ENCODE measurements around the gene PTAFR. TPM values are rescaled to one million over a fixed set of nuclear protein-coding genes. Genes with fewer than 3 reads are reported as not detected.

The PTAFR gene
- 2.2 TPM for polyA plus RNA-seq (2013)

GRCh38 chr1:28176492-28177470 is at the start of gene PTAFR:
TSS of gene PTAFR (minus strand) at chr1:28176690. CDS start at chr1:28151021, 25,669 bp downstream.
- DNase-seq = peak; percentile 61 to 90 (median 85)
- CTCF ChIA-PET = interaction anchor here (1.1 to 1.2 kb wide), 2 partner anchors 11 to 32 kb away, joined by 3 to 5 read pairs; no protein-coding TSS in a partner anchor
- H3K4me3 ChIP-seq (ENCODE audit: control insufficient read depth in 1 of 7, extremely low read depth in 1 of 7, insufficient read depth in 4 of 7, low read depth in 2 of 7, low read length in 6 of 7) = peak within 1 kb of the TSS in 6 of 7 experiments; percentile 35 to 71 (median 60)
- H3K27ac ChIP-seq (ENCODE audit: insufficient read depth in 1 of 2, low read depth in 1 of 2, low read length in 2 of 2, poor library complexity in 1 of 2, severe bottlenecking in 2 of 2) = peak within 1 kb of the TSS in 1 of 2 experiments; percentile 34
- H3K9me3 ChIP-seq (ENCODE audit: control extremely low read depth in 1 of 5, control insufficient read depth in 4 of 5, insufficient read depth in 2 of 5, low read depth in 1 of 5, low read length in 4 of 5) = no peaks in the 10 kb centered on the region
- H3K27me3 ChIP-seq (replicated peaks in 2 of 5; ENCODE audit: control insufficient read depth in 4 of 5, insufficient read depth in 5 of 5, low read length in 4 of 5) = no peaks in the 10 kb centered on the region
- H3K4me1 ChIP-seq (ENCODE audit: control extremely low read depth in 1 of 4, control insufficient read depth in 4 of 4, insufficient read depth in 4 of 4, low read length in 3 of 4) = peaks cover 10 to 72% (median 69%) of the 10 kb centered on the region in 4 experiments
- 28% methylated on average over 17 of the region's 18 CpGs for WGBS (ENCODE audit: insufficient coverage)
- H3K36me3 ChIP-seq (ENCODE audit: control insufficient read depth in 4 of 4, insufficient read depth in 4 of 4, low read length in 3 of 4) = peaks cover 0 to under 1% (median 0%) of the 10 kb centered on the region in 4 experiments
- POLR2A ChIA-PET = interaction anchor here (0.6 to 0.8 kb wide), 3 partner anchors 10 to 87 kb away, joined by 3 to 4 read pairs (median 3); no protein-coding TSS in a partner anchor

GRCh38 chr1:28213315-28213714 is 36.8 kb upstream of the PTAFR start:
- peak in 2 of 3 donors; percentile 27 to 42 for DNase-seq
- Histone ChIP-seq H3K27ac (ENCODE audit: insufficient read depth in 1 of 2, low read depth in 1 of 2, low read length in 2 of 2, poor library complexity in 1 of 2, severe bottlenecking in 2 of 2) (peak overlapping the region in 1 of 2 experiments; percentile 25), H3K9me3 (ENCODE audit: control extremely low read depth in 1 of 5, control insufficient read depth in 4 of 5, insufficient read depth in 2 of 5, low read depth in 1 of 5, low read length in 4 of 5) (no peaks in the 10 kb centered on the region), H3K36me3 (ENCODE audit: control insufficient read depth in 4 of 4, insufficient read depth in 4 of 4, low read length in 3 of 4) (peaks cover 13 to 54% (median 27%) of the 10 kb centered on the region in 4 experiments), H3K4me1 (ENCODE audit: control extremely low read depth in 1 of 4, control insufficient read depth in 4 of 4, insufficient read depth in 4 of 4, low read length in 3 of 4) (peaks cover 0 to 4% (median 0%) of the 10 kb centered on the region in 4 experiments), H3K27me3 (replicated peaks in 2 of 5; ENCODE audit: control insufficient read depth in 4 of 5, insufficient read depth in 5 of 5, low read length in 4 of 5) (no peaks in the 10 kb centered on the region), H3K4me3 (ENCODE audit: control insufficient read depth in 1 of 7, extremely low read depth in 1 of 7, insufficient read depth in 4 of 7, low read depth in 2 of 7, low read length in 6 of 7) (no peak overlapping the region)
- ChIA-PET POLR2A (no interaction called here), CTCF (interaction anchor here (0.6 to 12.2 kb wide), 6 partner anchors 11 to 124 kb away, joined by 3 to 164 read pairs (median 5); partner anchors contain the start of gene EYA3)
- WGBS (ENCODE audit: insufficient coverage) = 100% methylated on average over 1 of the region's 2 CpGs

GRCh38 chr1:28209700-28210099 is 33.2 kb upstream of the PTAFR start:
- POLR2A ChIA-PET = interaction anchor here (0.8 to 1.3 kb wide), 2 partner anchors 118 to 121 kb away, joined by 3 to 4 read pairs; no protein-coding TSS in a partner anchor
- CTCF ChIA-PET = interaction anchor here (0.6 to 12.2 kb wide), 25 partner anchors 10 to 209 kb away, joined by 3 to 164 read pairs (median 4); partner anchors contain the start of genes EYA3 and PTAFR
- H3K36me3 ChIP-seq (ENCODE audit: control insufficient read depth in 4 of 4, insufficient read depth in 4 of 4, low read length in 3 of 4) = peaks cover 15 to 72% (median 40%) of the 10 kb centered on the region in 4 experiments
- no peak overlapping the region for H3K27ac ChIP-seq (ENCODE audit: insufficient read depth in 1 of 2, low read depth in 1 of 2, low read length in 2 of 2, poor library complexity in 1 of 2, severe bottlenecking in 2 of 2)
- H3K9me3 ChIP-seq (ENCODE audit: control extremely low read depth in 1 of 5, control insufficient read depth in 4 of 5, insufficient read depth in 2 of 5, low read depth in 1 of 5, low read length in 4 of 5) = no peaks in the 10 kb centered on the region
- 92% methylated on average over 1 of the region's 1 CpG for WGBS (ENCODE audit: insufficient coverage)
- H3K4me1 ChIP-seq (ENCODE audit: control extremely low read depth in 1 of 4, control insufficient read depth in 4 of 4, insufficient read depth in 4 of 4, low read length in 3 of 4) = peaks cover 0 to 4% (median 0%) of the 10 kb centered on the region in 4 experiments
- no peak overlapping the region for H3K4me3 ChIP-seq (ENCODE audit: control insufficient read depth in 1 of 7, extremely low read depth in 1 of 7, insufficient read depth in 4 of 7, low read depth in 2 of 7, low read length in 6 of 7)
- H3K27me3 ChIP-seq (replicated peaks in 2 of 5; ENCODE audit: control insufficient read depth in 4 of 5, insufficient read depth in 5 of 5, low read length in 4 of 5) = no peaks in the 10 kb centered on the region
- no peak for DNase-seq

- peaks cover 13 to 70% (median 43%) of the 10 kb centered on the region in 4 experiments for H3K36me3 ChIP-seq (ENCODE audit: control insufficient read depth in 4 of 4, insufficient read depth in 4 of 4, low read length in 3 of 4)
- no peak overlapping the region for H3K27ac ChIP-seq (ENCODE audit: insufficient read depth in 1 of 2, low read depth in 1 of 2, low read length in 2 of 2, poor library complexity in 1 of 2, severe bottlenecking in 2 of 2)
- 0% methylated on average over 1 of the region's 4 CpGs for WGBS (ENCODE audit: insufficient coverage)
- DNase-seq = peak; percentile 78 to 89 (median 85)
- H3K4me3 ChIP-seq (ENCODE audit: control insufficient read depth in 1 of 7, extremely low read depth in 1 of 7, insufficient read depth in 4 of 7, low read depth in 2 of 7, low read length in 6 of 7) = no peak overlapping the region
- H3K9me3 ChIP-seq (ENCODE audit: control extremely low read depth in 1 of 5, control insufficient read depth in 4 of 5, insufficient read depth in 2 of 5, low read depth in 1 of 5, low read length in 4 of 5) = no peaks in the 10 kb centered on the region
- no peaks in the 10 kb centered on the region for H3K27me3 ChIP-seq (replicated peaks in 2 of 5; ENCODE audit: control insufficient read depth in 4 of 5, insufficient read depth in 5 of 5, low read length in 4 of 5)
- ChIA-PET POLR2A (interaction anchor here (0.8 to 1.3 kb wide), 2 partner anchors 118 to 120 kb away, joined by 3 to 4 read pairs; no protein-coding TSS in a partner anchor), CTCF (interaction anchor here (0.6 to 12.2 kb wide), 27 partner anchors 11 to 208 kb away, joined by 3 to 164 read pairs (median 4); partner anchors contain the start of genes EYA3 and PTAFR)
- H3K4me1 ChIP-seq (ENCODE audit: control extremely low read depth in 1 of 4, control insufficient read depth in 4 of 4, insufficient read depth in 4 of 4, low read length in 3 of 4) = peaks cover 0 to 4% (median 0%) of the 10 kb centered on the region in 4 experiments
Measured at GRCh38 chr1:28208818-28209441, 32.4 kb upstream of the PTAFR start.

GRCh38 chr1:28205243-28205642 is 28.8 kb upstream of the PTAFR start:
- Histone ChIP-seq H3K27me3 (replicated peaks in 2 of 5; ENCODE audit: control insufficient read depth in 4 of 5, insufficient read depth in 5 of 5, low read length in 4 of 5) (no peaks in the 10 kb centered on the region), H3K36me3 (ENCODE audit: control insufficient read depth in 4 of 4, insufficient read depth in 4 of 4, low read length in 3 of 4) (peaks cover 9 to 74% (median 50%) of the 10 kb centered on the region in 4 experiments), H3K9me3 (ENCODE audit: control extremely low read depth in 1 of 5, control insufficient read depth in 4 of 5, insufficient read depth in 2 of 5, low read depth in 1 of 5, low read length in 4 of 5) (no peaks in the 10 kb centered on the region), H3K27ac (ENCODE audit: insufficient read depth in 1 of 2, low read depth in 1 of 2, low read length in 2 of 2, poor library complexity in 1 of 2, severe bottlenecking in 2 of 2) (no peak overlapping the region), H3K4me1 (ENCODE audit: control extremely low read depth in 1 of 4, control insufficient read depth in 4 of 4, insufficient read depth in 4 of 4, low read length in 3 of 4) (peaks cover 0 to 7% (median under 1%) of the 10 kb centered on the region in 4 experiments), H3K4me3 (ENCODE audit: control insufficient read depth in 1 of 7, extremely low read depth in 1 of 7, insufficient read depth in 4 of 7, low read depth in 2 of 7, low read length in 6 of 7) (no peak overlapping the region)
- no peak for DNase-seq
- ChIA-PET CTCF (interaction anchor here (0.9 to 12.2 kb wide), 6 partner anchors 8 to 116 kb away, joined by 3 to 164 read pairs (median 4); partner anchors contain the start of gene EYA3), POLR2A (no interaction called here)
- 90% methylated on average over 2 of the region's 4 CpGs for WGBS (ENCODE audit: insufficient coverage)

- H3K4me1 ChIP-seq (ENCODE audit: control extremely low read depth in 1 of 4, control insufficient read depth in 4 of 4, insufficient read depth in 4 of 4, low read length in 3 of 4) = peaks cover 0 to 39% (median 29%) of the 10 kb centered on the region in 4 experiments
- H3K9me3 ChIP-seq (ENCODE audit: control extremely low read depth in 1 of 5, control insufficient read depth in 4 of 5, insufficient read depth in 2 of 5, low read depth in 1 of 5, low read length in 4 of 5) = peaks cover 0 to 5% (median 0%) of the 10 kb centered on the region in 5 experiments
- peaks cover 12 to 65% (median 50%) of the 10 kb centered on the region in 4 experiments for H3K36me3 ChIP-seq (ENCODE audit: control insufficient read depth in 4 of 4, insufficient read depth in 4 of 4, low read length in 3 of 4)
- 100% methylated on average over 3 of the region's 6 CpGs for WGBS (ENCODE audit: insufficient coverage)
- no peak overlapping the region for H3K27ac ChIP-seq (ENCODE audit: insufficient read depth in 1 of 2, low read depth in 1 of 2, low read length in 2 of 2, poor library complexity in 1 of 2, severe bottlenecking in 2 of 2)
- ChIA-PET CTCF (interaction anchor here (3.8 kb wide), 1 partner anchor 12 kb away, joined by 13 read pairs; no protein-coding TSS in a partner anchor), POLR2A (no interaction called here)
- no peaks in the 10 kb centered on the region for H3K27me3 ChIP-seq (replicated peaks in 2 of 5; ENCODE audit: control insufficient read depth in 4 of 5, insufficient read depth in 5 of 5, low read length in 4 of 5)
- no peak for DNase-seq
- no peak overlapping the region for H3K4me3 ChIP-seq (ENCODE audit: control insufficient read depth in 1 of 7, extremely low read depth in 1 of 7, insufficient read depth in 4 of 7, low read depth in 2 of 7, low read length in 6 of 7)
Measured at GRCh38 chr1:28200234-28200873, 23.9 kb upstream of the PTAFR start.
